ENCODE data around the gene PCSK4. TPM values are rescaled to one million over a fixed set of nuclear protein-coding genes. Genes with fewer than 3 reads are reported as not detected.
A peak's percentile ranks its signal among the peaks of the same experiment; 100 is the strongest.

The PCSK4 gene
- total RNA-seq, 1 donor from 2014 or later, result 12.4 TPM

- Mint-ChIP-seq H3K27me3 (peaks cover 59% of the 10 kb centered on the region), H3K9me3 (no peaks in the 10 kb centered on the region), H3K27ac (no peak overlapping the region), H3K4me1 (ENCODE audit: unreplicated experiment) (no peaks in the 10 kb centered on the region), H3K36me3 (no peaks in the 10 kb centered on the region), H3K4me3 (peak overlapping the region; percentile 77)
- TF ChIP-seq, protein P1, sequence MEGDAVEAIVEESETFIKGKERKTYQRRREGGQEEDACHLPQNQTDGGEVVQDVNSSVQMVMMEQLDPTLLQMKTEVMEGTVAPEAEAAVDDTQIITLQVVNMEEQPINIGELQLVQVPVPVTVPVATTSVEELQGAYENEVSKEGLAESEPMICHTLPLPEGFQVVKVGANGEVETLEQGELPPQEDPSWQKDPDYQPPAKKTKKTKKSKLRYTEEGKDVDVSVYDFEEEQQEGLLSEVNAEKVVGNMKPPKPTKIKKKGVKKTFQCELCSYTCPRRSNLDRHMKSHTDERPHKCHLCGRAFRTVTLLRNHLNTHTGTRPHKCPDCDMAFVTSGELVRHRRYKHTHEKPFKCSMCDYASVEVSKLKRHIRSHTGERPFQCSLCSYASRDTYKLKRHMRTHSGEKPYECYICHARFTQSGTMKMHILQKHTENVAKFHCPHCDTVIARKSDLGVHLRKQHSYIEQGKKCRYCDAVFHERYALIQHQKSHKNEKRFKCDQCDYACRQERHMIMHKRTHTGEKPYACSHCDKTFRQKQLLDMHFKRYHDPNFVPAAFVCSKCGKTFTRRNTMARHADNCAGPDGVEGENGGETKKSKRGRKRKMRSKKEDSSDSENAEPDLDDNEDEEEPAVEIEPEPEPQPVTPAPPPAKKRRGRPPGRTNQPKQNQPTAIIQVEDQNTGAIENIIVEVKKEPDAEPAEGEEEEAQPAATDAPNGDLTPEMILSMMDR (conservative IDR thresholded peaks at IDR 0.05), result no peak
- no peak for DNase-seq (ENCODE audit: extremely low spot score, unreplicated experiment)
Measured at GRCh38 chr19:1524287-1524971, 34.3 kb upstream of the PCSK4 start.

DNA sequence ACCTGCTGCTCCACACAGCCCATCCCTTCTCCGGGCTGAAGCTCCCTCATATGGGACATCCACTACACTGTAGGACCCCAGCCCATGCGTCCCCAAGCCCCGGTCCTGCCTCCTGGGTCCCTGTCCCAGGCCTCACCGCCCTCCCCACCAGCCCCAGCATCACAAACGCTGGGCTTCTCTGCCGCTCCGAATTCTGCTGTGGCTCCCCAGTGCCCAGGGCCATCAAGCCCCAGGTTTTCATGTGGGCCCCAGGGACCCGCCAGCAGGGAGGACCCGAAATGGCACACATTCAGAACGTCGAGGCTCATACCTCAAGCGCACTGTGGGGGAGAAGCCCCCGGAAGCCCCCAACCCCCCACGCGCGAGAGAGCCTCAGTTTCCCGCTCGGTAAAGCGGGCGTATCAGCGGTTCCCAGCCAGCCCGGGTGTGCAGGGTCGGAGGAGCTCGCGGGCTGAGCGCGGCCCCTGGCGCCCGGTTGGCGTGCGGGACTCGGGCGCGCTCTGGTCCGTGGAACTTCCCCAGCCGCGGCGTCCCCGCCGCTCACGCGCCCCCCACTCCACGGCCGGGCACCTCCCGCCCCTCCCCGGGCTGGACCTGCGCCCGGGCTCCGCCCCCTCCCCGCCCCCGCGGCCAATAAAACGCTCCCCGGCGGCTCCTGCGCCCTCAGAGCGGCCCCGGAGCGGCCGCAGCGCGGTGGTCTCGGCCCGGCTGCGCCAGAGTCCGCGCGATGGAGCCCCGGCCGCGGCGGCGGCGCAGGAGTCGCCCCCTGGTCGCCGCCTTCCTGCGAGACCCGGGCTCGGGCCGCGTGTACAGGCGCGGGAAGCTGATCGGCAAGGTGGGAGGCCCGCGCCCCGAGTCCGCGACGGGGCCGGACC is 33.5 kb upstream of the PCSK4 start, which contains the start of gene PLK5:
TSS of gene PLK5 (plus strand) at position 666 of the 875 bp plus-strand sequence. CDS start 2,920 bp downstream, outside the sequence.
- peaks cover 61% of the 10 kb centered on the region for H3K27me3 Mint-ChIP-seq
- peak within 1 kb of the TSS; percentile 77 for H3K4me3 Mint-ChIP-seq
- H3K36me3 Mint-ChIP-seq, result no peaks in the 10 kb centered on the region
- TF ChIP-seq, protein P1 (conservative IDR thresholded peaks at IDR 0.05), result no peak
- no peaks in the 10 kb centered on the region for H3K9me3 Mint-ChIP-seq
- DNase-seq (ENCODE audit: extremely low spot score, unreplicated experiment), result no peak
- H3K4me1 Mint-ChIP-seq (ENCODE audit: unreplicated experiment), result no peaks in the 10 kb centered on the region
- H3K27ac Mint-ChIP-seq, result no peak within 1 kb of the TSS

DNA sequence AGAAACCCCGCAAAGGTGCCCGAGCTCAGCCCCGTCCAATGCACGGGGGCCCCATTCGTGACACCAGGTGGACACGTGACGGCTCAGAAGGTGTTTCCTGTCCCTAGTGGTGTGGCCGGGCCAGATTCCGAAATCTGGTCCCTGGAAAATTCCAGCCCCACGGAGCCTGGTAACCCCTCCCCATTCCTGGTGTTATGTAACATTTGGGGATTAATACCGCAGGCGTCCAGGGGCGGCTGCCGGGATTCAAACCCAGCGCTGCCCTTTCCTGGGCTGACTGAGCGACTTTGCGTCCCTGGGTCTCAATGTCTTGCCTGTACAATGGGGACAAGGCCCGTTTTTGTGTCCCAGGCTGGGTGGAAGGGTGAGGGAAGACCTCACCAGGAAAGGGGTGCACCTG is 32.7 kb upstream of the PCSK4 start:
- no peak overlapping the region for H3K4me3 Mint-ChIP-seq
- TF ChIP-seq, protein P1 (conservative IDR thresholded peaks at IDR 0.05), result no peak
- peaks cover 69% of the 10 kb centered on the region for H3K27me3 Mint-ChIP-seq
- H3K9me3 Mint-ChIP-seq, result no peaks in the 10 kb centered on the region
- no peak for DNase-seq (ENCODE audit: extremely low spot score, unreplicated experiment)
- no peaks in the 10 kb centered on the region for H3K36me3 Mint-ChIP-seq
- no peaks in the 10 kb centered on the region for H3K4me1 Mint-ChIP-seq (ENCODE audit: unreplicated experiment)
- no peak overlapping the region for H3K27ac Mint-ChIP-seq

DNA sequence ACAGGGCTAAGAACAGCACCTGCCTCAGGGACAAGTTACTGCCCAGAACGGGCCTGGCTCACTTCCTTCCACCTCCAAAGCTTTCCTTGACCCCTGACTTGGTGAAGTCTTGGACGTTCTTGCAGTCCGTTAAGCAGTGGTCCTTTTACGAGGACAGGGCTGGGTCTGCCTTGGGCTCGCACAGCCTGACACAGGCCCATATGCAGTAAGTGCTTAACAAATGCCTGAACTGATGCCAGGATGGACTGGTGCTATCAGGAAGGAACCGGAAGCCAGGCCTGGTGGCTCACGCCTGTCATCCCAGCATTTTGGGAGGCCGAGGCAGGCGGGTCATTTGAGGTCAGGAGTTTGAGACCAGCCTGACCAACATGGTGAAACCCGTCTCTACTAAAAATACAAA is 31.9 kb upstream of the PCSK4 start:
- H3K4me3 Mint-ChIP-seq, result no peak overlapping the region
- H3K36me3 Mint-ChIP-seq, result no peaks in the 10 kb centered on the region
- H3K9me3 Mint-ChIP-seq, result no peaks in the 10 kb centered on the region
- TF ChIP-seq, protein P1 (conservative IDR thresholded peaks at IDR 0.05), result no peak
- H3K27me3 Mint-ChIP-seq, result peaks cover 65% of the 10 kb centered on the region
- no peak overlapping the region for H3K27ac Mint-ChIP-seq
- DNase-seq (ENCODE audit: extremely low spot score, unreplicated experiment), result no peak
- H3K4me1 Mint-ChIP-seq (ENCODE audit: unreplicated experiment), result no peaks in the 10 kb centered on the region

- TF ChIP-seq, protein P1 (conservative IDR thresholded peaks at IDR 0.05), result no peak
Measured at GRCh38 chr19:1521636-1522035, 31.5 kb upstream of the PCSK4 start.

More at GRCh38 chr19:1521636-1522035, 31.5 kb upstream of the PCSK4 start:
- Mint-ChIP-seq H3K4me3 (no peak overlapping the region), H3K4me1 (ENCODE audit: unreplicated experiment) (no peaks in the 10 kb centered on the region), H3K27me3 (peaks cover 67% of the 10 kb centered on the region), H3K36me3 (no peaks in the 10 kb centered on the region), H3K9me3 (no peaks in the 10 kb centered on the region), H3K27ac (no peak overlapping the region)
- no peak for DNase-seq (ENCODE audit: extremely low spot score, unreplicated experiment)
